Epithelial cell of esophagus (primary cell): ENCODE data around the gene THOC5.

Source experiments
- DNase-seq: peaks from one replicate; pipeline ENCODE4 v3.0.0; 2010; ENCODE audit warnings: low read depth
- H3K4me3 ChIP-seq: 2 replicates; pipeline ENCODE4 v1.5.1; 2011; ENCODE audit warnings: mild to moderate bottlenecking, low read length, control low read depth
- TF ChIP-seq, protein P1 (sequence below): IDR thresholded peaks from 2 replicates; pipeline ENCODE4 v1.5.1; 2011; ENCODE audit warnings: low read depth, mild to moderate bottlenecking, low read length, control low read depth, inconsistent platforms; ENCODE audit not compliant: insufficient read depth; ENCODE audit errors: missing control alignments

Gene THOC5

GRCh38 chr22:29530716-29531115 lies 22.8 kb downstream of the THOC5 start:
- H3K4me3 ChIP-seq: no peak overlapping the region
- no peak for DNase-seq
- TF ChIP-seq, protein P1, sequence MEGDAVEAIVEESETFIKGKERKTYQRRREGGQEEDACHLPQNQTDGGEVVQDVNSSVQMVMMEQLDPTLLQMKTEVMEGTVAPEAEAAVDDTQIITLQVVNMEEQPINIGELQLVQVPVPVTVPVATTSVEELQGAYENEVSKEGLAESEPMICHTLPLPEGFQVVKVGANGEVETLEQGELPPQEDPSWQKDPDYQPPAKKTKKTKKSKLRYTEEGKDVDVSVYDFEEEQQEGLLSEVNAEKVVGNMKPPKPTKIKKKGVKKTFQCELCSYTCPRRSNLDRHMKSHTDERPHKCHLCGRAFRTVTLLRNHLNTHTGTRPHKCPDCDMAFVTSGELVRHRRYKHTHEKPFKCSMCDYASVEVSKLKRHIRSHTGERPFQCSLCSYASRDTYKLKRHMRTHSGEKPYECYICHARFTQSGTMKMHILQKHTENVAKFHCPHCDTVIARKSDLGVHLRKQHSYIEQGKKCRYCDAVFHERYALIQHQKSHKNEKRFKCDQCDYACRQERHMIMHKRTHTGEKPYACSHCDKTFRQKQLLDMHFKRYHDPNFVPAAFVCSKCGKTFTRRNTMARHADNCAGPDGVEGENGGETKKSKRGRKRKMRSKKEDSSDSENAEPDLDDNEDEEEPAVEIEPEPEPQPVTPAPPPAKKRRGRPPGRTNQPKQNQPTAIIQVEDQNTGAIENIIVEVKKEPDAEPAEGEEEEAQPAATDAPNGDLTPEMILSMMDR: no peak

DNA sequence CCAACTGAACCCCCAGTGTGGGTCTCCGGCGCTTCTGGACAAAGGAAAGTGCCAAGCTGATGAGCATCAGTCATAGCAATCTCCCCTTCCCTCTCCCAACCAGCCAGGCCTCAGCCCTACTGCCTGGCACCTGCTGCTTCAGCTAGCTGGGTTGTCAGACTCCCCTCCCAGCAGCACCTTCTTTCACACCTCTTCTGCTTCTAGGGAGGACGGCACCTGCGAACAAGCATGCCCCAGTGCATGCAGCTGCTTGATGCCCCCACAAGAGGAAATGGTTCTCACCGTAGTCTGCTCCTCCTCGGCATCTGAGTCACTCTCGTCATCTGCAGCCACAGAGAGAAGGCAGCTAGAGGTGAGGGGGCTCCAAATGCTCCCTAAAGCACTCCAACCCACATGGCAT lies 25.4 kb downstream of the THOC5 start:
- TF ChIP-seq, protein P1: no peak
- H3K4me3 ChIP-seq: no peak overlapping the region
- no peak for DNase-seq

- DNase-seq: peak; percentile 24
- no peak overlapping the region for H3K4me3 ChIP-seq
- TF ChIP-seq, protein P1: peak; percentile 51
These were observed 28.9 kb downstream of the THOC5 start for GRCh38 chr22:29524442-29525191.

- TF ChIP-seq, protein P1: no peak
- no peak for DNase-seq
- H3K4me3 ChIP-seq: no peak overlapping the region
These were observed 29.8 kb downstream of the THOC5 start for GRCh38 chr22:29523761-29524160.

DNA sequence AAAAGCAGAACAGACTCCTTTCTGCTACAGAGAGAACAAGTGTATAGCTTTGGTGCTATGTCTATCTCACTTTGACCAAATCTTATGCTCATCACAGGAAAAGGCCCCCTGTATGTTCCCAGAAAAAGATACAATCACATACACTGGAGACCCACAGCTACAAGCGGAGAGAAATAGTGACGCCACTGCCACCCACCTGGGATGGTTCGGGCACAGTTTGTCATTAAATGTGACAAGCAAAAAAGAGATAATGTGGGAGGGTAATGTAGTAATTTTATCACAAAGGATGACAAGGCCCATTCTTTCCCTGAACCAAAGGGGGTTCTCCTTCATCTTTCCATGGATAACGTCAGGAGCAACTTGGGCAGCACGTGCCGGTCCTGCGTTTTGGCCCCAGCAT lies 32.0 kb downstream of the THOC5 start:
- H3K4me3 ChIP-seq: no peak overlapping the region
- no peak for DNase-seq
- TF ChIP-seq, protein P1: no peak

GRCh38 chr22:29520851-29521250 lies 32.7 kb downstream of the THOC5 start:
- no peak overlapping the region for H3K4me3 ChIP-seq
- TF ChIP-seq, protein P1: no peak
- peak; percentile 60 for DNase-seq

DNA sequence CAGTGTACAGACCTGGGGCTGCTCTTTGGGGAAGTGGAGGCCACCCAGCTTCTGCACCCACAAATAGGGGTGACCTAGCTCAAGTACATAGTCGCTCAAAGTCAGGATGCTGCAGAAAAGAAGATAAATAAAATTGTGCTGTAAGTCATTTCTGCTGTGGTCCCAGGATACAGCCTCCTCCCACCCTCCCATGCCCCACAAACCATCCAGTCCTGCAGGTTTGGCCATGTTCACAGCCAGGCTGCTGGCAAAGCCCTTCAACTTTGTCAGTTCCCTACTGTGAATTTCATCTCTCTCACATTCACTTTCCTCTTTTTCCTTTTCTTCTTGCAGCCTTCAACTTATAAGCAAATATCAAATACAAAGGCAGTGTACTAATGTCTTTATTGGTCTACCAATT lies 33.6 kb downstream of the THOC5 start:
- TF ChIP-seq, protein P1: no peak
- no peak for DNase-seq
- no peak overlapping the region for H3K4me3 ChIP-seq
